NOMO-1 treated with dmso at 0.1 percent for 144 hours (cell line): ENCODE measurements around the gene HKDC1.
"Not testable (repeated sequence)": the region's sequence is repeated elsewhere in the genome, so short reads cannot be mapped to it uniquely, and the experiment has no call there.

Source experiments
- DNase-seq: peaks from one replicate; lab custom pipeline; 2025; ENCODE audit not compliant: unreplicated experiment; lab: John Stamatoyannopoulos, UW

The HKDC1 gene

GRCh38 chr10:69242040-69242851 lies 22.1 kb downstream of the HKDC1 start:
- DNase-seq: no peak

DNA sequence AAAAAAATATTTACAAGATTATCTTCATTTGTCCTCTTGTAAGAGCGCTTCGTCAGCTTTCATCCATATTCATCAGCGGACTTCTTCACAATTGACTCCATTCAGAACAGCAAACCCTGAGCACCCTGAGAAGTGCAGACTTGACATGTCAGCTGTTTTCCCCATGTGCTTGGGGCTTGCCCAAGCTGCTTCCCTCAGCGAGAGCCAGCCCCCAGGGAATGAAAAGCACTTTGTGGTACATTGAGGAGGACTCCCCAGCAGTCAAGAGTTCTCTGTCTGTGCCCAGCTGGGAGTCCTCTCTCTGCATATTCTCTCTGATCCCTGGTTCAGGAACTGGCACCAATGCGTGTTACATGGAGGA lies 22.7 kb downstream of the HKDC1 start:
- DNase-seq: no peak

GRCh38 chr10:69243817-69244216 lies 23.7 kb downstream of the HKDC1 start:
- no peak for DNase-seq

DNA sequence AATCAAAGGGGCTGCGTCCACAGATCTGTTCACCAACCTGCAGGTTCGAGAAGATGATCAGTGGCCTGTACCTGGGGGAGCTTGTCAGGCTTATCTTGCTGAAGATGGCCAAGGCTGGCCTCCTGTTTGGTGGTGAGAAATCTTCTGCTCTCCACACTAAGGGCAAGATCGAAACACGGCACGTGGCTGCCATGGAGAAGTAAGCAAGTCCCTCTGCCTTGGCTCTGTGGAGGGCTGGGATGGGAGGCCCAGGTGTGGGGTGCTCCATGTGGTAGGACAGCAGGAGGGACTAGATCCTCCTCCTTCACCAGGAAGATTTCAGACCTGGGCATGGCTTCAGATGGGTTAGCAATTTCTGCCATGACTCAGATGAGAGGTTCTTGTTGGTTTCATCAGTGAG lies 25.9 kb downstream of the HKDC1 start:
- no peak for DNase-seq

DNA sequence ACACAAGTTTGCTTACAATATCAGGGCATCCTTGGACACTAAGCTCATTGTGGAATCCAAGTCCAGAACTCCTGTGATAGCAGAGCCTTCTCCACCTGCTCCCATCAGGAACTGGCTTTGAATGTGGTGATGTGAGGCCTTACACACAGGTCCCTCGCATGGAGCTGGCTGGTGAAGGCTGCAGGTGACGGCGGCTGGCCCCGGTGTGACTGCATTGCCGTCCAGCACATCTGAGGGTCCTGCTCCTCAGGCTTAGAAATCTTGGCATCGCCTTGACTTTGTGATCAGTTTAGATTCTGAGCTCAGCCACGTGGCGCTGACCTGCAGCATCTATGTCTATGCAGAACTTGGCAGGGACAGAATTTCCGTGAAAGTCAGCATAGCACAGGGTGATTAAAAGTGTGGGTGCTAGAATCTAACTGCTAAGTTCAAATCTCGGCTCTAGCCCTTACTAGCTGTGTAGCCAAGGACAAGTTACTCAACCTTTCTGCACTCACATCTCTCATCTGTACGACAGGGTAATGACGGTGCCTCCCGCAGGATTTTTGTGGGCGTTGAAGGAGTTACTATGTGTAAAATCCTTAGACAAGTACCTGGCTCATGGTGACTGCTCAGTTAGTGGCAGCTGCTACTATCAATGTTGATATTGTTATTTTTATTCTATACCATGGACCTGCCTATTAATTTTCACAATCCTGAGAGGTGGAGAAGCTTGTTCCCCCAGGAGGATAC lies 26.6 kb downstream of the HKDC1 start:
- no peak for DNase-seq

GRCh38 chr10:69247313-69247710 lies 27.2 kb downstream of the HKDC1 start:
- no peak for DNase-seq

DNA sequence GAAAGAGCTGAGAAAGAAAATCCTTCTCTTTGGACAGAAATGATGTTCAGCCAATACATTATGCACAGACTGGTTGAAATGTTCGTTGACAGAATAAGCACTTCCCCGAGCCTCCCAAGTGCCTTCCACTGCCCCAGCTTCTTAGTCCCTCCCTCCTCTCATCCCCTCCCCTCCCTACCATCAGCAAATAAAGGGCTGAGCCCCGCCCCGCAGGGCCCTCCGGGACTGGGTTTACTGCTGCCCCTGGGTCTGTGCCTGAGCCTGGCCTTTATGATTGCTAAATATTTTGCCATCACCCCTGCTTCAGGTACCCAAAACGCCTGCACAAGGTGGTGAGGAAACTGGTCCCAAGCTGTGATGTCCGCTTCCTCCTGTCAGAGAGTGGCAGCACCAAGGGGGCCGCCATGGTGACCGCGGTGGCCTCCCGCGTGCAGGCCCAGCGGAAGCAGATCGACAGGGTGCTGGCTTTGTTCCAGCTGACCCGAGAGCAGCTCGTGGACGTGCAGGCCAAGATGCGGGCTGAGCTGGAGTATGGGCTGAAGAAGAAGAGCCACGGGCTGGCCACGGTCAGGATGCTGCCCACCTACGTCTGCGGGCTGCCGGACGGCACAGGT lies 28.1 kb downstream of the HKDC1 start:
- DNase-seq: no peak

GRCh38 chr10:69250041-69250440 lies 29.9 kb downstream of the HKDC1 start:
- no peak for DNase-seq

GRCh38 chr10:69251417-69251816 lies 31.3 kb downstream of the HKDC1 start:
- not testable (repeated sequence) for DNase-seq

DNA sequence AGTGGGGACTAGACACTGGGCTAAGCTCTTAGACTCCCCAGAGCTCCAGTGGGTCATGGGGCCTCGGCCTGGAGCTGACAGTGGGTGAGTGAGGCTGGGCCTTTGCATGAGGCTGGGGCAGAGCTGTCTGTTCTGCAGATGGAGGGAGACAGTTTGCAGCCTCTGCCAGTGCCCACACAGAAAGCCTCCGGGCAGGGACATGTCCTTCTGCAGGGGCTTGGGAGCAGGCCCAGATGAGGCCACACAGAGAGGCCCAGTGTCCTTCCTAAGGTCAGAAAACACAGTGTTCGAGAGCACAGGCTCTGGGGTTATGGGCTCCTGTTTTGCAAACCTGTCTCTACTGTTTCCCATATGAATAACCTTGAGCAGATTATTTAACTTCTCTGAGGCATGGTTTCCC lies 33.0 kb downstream of the HKDC1 start:
- no peak for DNase-seq

DNA sequence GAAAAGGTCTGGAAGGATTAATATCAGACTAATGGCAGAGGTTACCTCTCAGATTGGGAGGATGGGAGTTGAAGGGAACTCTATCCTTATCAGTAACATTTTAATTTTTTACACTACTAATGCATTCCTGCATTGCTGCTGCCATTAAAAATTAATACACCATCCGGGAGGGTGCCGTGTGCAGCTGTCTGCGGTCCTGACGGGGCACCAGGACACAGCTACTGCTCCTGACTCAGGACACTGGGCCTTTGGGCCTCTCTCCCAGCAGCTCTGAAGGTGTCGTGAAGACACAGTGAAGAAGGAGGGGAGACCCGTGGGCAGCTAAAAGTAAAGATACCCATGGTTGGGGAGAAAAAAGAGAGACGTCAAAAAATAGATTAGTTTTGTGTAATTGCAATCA lies 34.7 kb downstream of the HKDC1 start:
- DNase-seq: no peak

GRCh38 chr10:69259547-69260243 lies 39.6 kb downstream of the HKDC1 start:
- DNase-seq: no peak

DNA sequence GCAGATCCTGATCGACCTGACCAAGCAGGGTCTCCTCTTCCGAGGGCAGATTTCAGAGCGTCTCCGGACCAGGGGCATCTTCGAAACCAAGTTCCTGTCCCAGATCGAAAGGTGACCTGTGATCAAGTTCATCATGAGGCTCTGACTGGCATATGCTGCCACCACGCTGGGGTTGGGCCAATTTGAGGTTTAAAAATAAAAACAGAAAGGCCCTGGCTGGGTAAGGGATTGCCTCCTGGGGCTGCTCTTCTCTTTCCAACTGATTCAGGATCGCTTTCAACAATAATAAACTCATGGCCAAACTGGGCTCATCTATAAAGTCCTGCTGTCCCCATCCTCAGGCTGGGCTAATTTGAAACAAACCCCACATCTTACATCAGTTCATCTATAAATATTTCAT lies 41.1 kb downstream of the HKDC1 start:
- no peak for DNase-seq

DNA sequence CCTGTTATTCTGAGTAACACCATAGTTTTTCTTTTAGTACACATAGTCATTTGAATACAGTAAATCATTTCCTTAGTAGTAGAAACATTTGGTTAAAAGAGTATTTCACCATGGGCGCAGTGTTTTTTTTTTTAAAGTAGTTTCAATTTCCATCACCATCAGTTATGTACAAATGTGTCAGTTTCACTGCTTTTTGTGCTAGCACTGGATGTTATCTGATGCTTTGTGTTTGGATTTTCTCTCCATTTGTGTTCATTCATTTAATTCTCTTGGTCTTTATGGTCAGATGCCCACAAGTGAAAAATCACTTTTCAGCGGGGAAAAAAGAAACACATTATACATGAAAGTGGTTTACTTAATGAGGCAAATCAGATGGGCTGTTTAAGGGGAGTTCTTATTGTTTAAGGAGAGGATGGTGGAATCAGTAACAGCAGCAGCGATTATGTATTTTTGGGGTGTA lies 42.2 kb downstream of the HKDC1 start:
- no peak for DNase-seq

GRCh38 chr10:69265521-69265920 lies 45.4 kb downstream of the HKDC1 start:
- no peak for DNase-seq

DNA sequence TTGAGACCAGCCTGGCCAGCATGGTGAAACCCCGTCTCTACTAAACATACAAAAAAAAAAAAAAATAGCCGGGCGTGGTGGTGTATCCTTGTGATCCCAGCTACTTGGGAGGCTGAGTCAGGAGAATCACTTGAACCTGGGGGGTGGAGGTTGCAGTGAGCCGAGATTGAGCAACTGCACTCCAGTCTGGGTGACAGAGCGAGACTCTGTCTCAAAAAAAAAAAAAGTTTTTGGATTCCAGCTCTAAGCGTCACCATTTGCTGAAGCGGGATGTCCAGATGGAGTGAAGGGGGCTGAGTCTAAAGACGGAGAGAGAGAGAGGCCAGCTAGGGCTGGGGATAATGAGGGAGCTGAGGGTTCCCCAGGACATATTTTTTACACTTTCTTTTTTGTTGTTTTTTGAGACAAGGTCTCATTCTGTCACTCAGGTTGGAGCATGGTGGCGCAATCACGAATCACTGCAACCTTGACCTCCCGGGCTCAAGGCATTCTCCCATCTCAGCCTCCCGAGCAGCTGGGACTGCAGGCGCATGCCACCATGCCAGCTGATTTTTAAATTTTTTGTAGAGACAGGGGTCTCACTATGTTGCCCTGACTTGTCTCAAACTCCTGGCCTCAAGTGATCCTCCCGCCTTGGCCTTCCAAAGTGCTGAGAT lies 48.8 kb downstream of the HKDC1 start:
- no peak for DNase-seq

GRCh38 chr10:69269761-69270160 lies 49.6 kb downstream of the HKDC1 start:
- DNase-seq: no peak

DNA sequence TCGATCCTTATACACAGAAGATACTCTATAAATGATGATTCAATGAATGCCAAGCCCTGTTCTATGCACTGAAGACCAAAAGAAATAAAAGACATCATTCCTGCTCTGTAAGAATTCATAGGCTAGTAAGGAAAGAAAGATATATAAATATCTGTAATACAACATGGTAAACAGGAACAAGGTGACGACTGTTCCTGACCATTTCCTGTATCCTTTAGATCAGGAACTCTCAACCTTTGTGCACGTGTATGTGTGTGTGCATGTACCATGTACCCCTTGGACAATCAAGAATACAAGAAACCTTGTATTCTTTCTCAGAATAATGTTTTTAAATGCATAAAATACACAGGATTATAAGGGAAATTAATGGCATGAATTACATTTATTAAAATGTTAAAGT lies 50.9 kb downstream of the HKDC1 start:
- DNase-seq: no peak

GRCh38 chr10:69272624-69273023 lies 52.5 kb downstream of the HKDC1 start:
- DNase-seq: no peak

DNA sequence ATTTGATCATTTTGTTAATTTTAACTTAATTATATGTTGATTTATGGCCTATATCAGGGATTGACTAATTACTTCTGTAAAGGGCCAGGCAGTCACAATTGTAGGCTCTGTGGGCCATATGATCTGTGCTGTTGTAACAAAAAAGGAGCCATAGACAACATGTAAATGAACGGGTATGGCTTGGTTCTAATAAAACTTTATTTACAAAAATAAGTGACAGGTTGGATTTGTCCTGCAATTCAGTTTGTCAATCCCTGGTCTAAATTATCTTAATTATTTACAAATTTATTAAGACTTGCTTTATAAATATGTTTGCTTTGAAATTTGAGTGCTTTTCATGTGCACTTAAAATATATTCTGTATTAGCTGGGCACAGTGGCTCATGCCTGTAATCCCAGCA lies 55.3 kb downstream of the HKDC1 start:
- DNase-seq: no peak

DNA sequence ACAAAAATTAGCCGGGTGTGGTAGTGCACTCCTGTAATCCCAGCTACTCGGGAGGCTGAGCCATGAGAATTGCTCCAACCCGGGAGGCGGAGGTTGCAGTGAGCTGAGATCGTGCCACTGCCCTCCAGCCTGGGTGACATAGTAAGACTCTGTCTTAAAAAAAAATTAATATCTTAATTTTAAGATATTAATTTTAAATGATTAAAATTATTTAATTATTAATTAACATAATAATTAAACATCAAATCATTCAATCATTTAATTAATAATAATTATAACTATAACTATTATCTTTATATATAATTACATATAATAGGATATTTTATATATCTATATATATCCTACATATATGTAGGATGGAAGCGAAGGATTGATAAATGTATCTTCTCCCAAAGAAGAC lies 56.4 kb downstream of the HKDC1 start:
- no peak for DNase-seq
